Activated effector memory CD4-positive, alpha-beta T cell treated with anti-CD3 and anti-CD28 coated beads, Interleukin-2, amount 50 U/mL, for 16 hours (primary cell): ENCODE measurements around the gene FCN2.

Experiments used
- DNase-seq: peaks from one replicate; pipeline ENCODE4 v3.0.0-alpha.2; 2020

FCN2 gene

DNA sequence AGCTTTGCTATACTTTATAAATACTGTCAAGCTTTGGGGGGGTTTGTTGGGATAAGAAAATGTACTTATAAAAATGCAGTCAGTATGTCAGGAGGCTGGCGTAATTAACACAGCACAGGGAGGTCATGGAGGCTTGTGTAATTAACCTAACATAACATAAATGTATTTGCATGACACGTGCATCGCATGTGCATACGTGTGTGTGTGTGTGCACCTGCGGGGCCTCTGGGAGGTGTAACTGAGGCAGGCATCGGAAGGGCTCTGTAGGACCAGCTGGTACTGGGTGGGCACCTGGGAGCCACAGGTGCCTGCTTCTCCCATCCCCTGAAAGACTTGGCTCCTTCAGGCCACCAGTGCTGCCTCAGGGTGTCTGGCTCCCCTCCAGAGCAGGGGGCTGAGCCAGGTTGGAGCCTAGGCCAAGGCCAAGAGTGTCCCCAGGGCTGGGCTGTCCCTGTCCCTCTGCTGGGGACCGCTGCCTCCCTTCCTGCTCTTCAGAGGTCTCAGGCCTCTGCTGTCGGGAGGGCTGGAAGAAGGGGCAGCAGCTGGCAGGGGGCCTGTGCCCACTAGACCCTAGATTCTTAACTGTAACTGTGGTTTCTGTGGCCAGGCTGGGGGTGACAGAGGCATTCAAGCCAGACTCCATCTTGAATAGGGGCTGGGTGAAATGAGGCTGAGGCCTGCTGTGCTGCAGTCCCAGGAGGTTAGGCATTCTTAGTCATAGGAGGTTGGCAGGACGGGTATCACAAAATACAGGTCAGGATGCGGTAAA lies 9.0 kb downstream of the FCN2 start:
- DNase-seq: no peak

DNA sequence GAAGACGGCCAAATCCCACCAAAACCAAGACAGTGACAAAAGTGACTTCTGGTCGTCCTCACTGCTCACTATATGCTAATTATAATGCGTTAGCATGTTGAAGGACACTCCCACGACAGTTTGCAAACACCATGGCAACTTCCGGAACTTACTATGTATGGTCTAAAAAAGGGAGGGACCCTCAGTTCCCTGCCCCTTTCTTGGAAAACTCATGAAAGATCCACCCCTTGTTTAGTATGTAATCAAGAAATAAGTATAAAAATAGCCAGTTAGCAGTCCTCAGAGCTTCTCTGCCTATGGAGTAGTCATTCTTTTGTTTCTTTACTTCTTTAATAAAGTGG lies 9.5 kb downstream of the FCN2 start:
- DNase-seq: no peak

- DNase-seq: no peak
Measured at GRCh38 chr9:134891053-134891452, 10.4 kb downstream of the FCN2 start.

DNA sequence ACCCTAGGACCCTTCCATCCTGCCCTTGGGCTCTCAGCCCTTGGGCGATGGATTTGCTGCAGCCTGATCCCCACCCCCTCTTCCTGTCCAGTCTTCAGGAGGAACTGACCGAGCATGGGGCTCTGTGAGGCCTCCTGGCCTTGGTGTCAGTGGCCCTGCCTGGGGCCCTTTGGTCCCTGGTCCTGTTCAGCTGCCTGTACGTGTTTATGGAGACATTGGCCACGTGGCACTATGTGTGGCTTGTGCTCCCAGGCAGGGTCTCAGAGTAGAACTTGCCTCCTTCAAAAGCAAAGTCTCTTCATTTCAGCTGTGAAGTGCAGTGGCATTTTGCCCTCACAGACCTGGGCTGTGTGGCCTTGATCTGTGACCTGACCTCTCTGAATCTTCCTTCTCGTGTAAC lies 11.1 kb downstream of the FCN2 start:
- no peak for DNase-seq

GRCh38 chr9:134892221-134892620 lies 11.6 kb downstream of the FCN2 start:
- peak; percentile 30 for DNase-seq

- DNase-seq: peak; percentile 6
Measured at GRCh38 chr9:134892820-134893420, 12.3 kb downstream of the FCN2 start.

DNA sequence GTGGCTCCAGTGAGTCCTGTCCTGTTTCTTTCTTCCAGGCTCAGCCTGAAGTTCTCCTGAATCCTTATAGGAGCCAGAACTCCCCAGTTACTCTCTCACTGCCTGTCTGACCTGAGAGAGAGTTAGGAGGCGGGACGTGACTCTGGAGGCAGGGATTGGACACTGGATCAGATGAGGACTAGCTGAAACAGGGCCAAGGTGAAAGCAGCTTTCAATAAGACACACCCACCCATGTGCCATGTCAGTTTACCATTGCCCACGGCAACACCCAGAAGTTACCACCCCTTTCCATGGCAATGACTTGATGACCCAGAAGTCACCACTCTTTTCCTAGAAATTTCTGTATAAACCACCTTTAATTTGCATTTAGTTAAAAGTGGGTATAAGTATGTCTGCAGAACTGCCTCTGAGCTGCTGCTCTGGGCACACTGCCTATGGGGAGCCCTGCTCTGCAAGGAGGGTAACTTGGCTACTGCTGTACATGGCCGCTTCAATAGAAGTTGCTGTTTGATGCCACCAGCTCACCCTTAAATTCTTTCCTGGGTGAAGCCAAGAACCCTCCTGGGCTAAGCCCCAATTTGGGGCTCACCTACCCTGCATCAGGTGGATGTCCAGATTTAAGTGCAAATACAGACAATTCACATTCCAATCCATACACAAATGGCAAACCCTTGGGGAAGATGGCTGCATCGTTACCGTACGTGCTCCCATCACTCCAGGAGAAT lies 13.7 kb downstream of the FCN2 start:
- peak; percentile 19 for DNase-seq

DNA sequence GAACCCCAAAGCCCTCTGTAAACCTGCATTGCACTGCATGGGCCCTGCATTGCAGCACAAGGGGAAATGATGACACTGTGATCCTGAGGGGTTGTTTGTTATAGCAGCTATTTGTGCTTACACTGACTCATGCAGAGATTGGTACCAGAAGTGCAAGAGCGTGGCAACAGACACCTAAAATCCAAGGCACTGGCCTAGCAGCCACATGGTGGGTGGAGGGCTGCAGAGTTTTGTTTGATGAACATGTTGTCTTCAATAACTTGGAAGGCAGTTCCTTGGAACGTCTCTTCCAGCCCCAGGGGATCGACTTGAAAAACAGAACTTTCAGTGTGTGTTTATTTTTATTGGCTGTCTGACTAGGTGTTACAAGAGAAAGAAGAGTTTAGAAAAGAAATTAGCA lies 14.5 kb downstream of the FCN2 start:
- DNase-seq: peak; percentile 9

DNA sequence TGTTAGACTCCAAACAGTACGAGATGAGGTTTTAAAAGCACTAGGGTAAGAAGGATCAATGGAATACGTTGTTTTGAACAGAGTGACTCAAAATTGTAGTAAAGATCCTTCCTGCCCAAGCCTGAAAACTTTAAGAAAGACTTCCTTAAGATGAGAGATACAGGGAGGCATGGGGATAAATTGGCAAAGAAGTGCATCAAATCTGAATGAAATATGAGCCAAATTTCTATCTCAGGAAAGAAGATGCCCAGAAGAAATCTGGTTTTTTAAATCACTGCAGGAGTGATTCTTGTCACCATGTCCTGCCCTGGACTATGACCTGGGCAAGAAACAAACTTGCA lies 14.9 kb downstream of the FCN2 start:
- no peak for DNase-seq

GRCh38 chr9:134895908-134896833 lies 15.6 kb downstream of the FCN2 start:
- peak; percentile 6 for DNase-seq

GRCh38 chr9:134896834-134897583 lies 16.4 kb downstream of the FCN2 start:
- peak; percentile 34 for DNase-seq

DNA sequence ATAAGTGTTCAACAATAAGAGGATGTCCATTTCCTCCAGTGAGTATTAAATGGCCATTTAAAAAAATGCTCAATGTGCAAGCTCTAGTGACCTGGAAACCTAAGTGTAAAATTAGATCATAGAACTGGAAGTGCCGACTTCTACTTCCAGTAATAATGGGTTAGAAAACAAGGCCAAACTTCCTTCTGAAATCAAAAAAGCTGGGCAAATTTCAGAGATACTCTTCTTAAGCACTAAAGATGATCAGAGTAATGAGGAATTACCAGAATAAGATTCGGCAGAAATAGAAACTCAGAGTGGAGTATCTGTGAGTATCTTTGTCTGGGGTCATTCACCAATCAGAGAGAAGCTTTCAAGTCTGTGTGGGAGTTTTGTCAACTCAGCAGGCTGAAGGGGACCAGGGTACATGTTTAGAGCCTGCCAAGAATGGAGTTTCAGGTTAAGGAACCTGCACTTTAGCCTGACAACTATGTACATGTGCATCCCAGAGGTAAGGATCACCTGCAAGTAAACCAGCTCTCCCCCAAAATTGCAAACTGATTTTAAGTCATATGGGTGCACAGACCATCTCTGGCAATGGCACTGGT lies 17.1 kb downstream of the FCN2 start:
- DNase-seq: peak; percentile 17

DNA sequence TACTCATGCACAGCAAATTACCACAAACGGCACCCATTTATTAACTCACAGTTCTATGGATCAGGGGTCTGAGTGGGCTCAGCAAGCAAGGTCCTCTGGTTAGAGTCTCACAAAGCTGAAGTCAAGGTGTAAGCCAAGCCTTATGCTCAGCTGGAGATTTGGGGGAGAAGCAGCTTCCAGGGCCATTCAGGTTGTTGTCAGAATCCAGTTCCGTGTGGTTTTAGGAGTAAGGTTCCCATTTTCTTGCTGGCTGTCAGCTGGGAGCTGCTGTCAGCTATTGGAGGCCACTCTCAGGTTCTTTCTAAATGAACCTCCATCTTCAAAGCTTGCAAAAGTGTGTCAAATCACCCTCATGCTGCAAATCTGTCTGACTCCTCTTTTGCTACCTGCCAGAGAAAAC lies 17.7 kb downstream of the FCN2 start:
- DNase-seq: no peak

DNA sequence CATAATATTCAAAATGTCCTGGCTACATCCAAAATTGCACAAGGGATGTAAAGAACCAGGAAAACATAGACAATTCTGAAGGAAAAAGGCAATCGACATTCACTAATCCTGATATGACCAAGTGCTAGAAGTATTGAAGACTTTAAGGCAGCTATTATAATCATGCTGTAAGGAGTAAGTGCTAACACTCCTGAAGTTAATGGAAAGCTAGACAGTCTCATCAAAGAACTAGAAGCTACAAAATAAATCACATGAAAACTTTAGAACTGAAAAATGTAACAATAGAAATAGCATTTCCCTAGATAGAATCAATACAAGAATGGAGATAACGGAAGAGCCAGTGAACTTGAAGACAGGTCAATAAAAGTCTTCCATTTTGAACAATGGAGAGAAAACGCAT lies 18.6 kb downstream of the FCN2 start:
- DNase-seq: no peak

DNA sequence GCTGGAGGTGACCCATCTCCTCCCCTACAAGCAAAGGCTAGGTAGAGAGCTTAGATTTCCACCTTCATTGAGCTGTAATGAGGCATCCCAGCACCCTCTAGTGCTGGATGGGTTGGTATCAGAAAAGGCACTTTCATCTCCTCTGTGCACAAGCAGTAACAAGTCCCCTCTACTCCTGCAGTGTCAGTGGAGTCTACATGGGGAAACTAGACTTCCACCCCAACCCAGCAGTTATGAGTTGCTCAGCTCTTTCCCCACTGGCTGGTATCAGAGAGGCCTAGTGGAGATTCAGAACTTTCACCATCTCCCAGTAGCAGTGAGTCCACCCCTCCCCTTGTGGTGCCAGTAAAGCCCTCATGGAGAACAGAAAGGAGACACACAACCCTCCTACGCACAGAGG lies 19.2 kb downstream of the FCN2 start:
- peak; percentile 12 for DNase-seq

- DNase-seq: no peak
Measured at GRCh38 chr9:134902936-134903335, 22.3 kb downstream of the FCN2 start.

DNA sequence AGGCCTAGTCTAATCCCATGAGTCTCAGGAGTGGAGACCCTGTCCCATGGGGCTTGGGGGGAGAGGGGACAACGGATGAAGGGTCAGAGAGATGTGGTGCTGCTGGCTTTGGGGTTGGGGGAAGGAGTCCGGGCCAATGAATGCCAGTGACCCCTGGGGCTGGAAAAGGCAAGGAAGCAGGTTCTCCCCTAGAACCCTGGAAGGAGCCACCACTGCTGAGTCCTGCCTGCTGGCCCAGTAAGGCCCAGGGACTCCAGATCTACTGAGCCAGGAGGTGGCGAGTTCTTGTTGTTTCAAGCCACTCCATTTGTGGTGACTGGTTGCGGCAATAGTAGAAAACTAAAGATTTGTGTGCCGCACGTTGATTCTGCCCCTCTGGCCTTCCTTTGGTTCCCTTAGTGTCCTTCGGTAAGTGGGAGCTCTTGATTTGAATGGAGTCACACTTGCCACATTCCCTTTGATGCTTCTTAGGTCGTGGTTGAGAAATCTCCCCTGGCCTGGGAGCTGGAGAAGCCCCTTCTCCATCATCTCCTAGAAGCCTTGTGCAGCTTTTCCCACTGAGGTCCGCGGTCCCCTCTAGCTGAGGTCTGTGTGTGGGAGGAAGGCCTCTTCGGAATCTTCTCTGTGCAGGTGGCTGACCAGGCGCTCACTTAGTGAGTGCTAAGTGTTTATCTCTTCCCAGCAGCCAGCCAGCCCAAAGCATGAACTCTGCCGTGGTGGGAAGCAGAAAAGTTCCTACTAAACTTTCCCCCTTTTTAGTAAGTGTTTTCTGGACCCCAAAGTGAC lies 28.1 kb downstream of the FCN2 start:
- peak; percentile 16 for DNase-seq

DNA sequence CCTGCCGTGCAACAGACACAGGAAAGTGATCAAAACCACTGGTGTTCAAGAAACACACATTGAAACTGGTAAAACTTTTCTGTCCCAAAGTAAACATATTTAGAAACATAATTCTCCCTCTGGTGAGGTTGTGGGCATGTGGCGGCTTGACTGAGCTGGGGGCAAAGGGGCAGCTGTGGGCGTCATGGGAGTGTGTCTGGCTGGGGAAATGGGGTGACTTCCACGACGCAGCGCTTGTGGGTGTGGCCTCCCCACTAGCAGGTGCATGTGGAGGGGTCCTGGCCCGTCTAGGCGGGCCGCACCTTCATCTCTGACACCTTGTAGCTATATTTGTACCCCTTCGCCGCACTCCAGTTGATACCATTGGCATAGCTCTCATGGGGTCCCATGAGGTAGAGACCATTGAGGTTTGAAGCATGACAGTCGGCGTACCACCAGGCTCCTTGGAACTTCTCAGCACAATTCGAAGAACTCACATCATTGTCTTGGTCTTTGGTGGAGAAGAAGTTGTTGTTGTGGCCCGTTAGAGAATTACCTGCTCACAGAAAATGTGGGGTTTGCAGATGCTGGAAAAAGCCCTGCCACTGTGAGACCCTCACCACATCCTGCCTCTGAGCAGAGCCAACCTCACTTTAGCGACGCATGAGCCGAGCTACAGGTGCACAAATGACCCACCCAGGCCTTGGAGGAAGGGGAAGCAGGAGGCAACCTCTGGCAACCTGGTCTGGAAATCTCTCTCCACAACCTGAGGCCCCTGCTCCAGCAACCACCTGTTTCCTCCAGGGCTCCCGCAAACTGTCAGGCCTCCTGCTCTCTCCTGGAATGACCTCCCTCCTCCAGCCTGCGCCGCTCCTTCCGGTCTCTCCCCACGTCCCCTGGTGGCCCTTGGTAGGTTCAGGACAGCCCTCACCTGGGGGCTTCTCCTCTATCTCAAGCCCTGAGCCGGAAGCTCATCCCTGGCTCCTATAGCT lies 29.2 kb downstream of the FCN2 start:
- peak; percentile 33 for DNase-seq

DNA sequence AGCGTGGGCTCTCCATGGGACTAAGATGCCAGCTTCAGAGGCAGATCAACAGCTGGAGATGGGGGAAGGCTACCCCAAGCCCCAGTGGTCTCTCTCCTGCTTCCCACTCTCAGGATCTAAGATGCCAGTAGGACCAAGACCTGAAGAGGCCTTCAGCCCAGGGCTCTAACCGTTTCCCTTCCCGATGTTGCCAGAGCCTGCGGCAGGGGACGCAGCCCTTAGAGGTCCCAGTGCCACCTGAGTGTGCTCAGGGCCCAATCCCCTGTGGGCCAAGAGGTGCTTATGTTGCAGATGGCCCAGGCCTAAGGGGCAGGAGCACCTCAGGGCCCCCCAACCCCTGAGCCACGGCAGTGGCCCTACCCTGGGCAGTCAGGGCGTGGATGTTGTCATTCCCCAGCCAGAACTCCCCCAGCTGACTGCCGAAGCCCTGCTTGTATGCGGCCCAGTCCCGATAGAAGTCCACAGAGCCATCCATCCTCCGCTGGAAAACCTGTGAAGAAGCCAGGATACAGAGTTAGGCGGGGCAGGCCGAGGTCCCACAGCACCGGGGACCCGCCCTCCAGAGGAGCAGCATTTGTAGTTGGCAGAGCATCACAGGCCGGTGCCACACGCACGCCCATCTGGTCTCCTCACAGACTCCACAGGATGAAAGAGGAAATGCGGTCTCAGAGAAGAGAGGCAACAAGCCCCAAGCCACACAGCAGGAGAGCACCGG lies 31.7 kb downstream of the FCN2 start:
- peak; percentile 34 for DNase-seq
